Iris pigment epithelial cell (primary cell): ENCODE measurements around the gene PDE4A.
"Not testable (repeated sequence)": the region's sequence is repeated elsewhere in the genome, so short reads cannot be mapped to it uniquely, and the experiment has no call there.

ENCODE experiments used
- DNase-seq: peaks from one replicate; pipeline ENCODE4 v3.0.0-alpha.2; 2011; ENCODE audit warnings: low read depth

PDE4A gene

DNA sequence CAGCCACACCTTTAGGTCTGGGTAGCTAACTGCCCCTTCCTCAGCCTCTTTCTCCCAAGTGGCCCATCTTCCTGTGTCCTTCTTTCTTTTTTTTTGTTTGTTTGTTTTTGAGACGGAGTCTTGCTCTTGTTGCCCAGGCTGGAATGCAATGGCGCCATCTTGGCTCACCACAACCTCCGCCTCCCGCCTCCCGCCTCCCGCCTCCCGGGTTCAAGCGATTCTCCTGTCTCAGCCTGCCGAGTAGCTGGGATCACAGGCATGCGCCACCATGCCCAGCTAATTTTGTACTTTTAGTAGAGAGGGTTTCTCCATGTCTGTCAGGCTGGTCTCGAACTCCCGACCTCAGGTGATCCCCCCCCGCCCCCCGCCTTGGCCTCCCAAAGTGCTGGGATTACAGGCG lies 41.7 kb downstream of the PDE4A start:
- not testable (repeated sequence) for DNase-seq

DNA sequence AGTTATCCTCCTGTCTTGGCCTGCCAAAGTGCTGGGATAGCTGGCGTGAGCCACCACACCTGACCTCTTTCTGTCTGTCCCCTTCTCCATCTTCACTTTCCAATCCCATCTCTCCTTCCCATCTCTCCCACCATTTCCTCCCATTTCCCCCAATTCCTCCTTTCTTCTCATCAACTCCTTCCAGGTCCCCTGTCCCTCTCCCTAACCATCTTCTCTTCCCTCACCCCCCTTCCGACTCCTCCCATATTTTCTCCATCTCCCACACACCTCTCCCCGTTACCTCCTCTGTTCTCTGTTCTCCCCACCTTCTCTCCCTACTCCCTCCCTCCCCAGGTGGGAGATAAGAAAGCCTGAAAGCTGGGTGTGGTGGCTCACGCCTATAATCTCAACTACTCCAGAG lies 42.2 kb downstream of the PDE4A start:
- no peak for DNase-seq

DNA sequence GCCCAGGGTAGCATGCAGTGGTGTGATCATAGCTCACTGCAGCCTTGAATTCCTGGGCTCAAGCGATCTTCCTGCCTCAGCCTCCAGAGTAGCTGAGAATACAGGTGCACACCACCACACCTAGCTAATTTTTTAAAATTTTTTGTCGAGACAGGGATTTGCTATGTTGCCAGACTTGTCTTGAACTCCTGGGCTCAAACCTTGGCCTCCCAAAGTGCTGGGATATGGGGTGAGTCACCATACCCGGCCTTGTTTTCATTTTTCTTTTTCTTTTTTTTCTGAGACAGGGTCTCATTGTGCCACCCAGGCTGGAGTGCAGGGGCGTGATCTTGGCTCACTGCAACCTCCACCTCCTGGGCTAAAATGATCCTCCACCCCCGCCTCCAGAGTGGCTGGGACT lies 44.1 kb downstream of the PDE4A start:
- DNase-seq = no peak

DNA sequence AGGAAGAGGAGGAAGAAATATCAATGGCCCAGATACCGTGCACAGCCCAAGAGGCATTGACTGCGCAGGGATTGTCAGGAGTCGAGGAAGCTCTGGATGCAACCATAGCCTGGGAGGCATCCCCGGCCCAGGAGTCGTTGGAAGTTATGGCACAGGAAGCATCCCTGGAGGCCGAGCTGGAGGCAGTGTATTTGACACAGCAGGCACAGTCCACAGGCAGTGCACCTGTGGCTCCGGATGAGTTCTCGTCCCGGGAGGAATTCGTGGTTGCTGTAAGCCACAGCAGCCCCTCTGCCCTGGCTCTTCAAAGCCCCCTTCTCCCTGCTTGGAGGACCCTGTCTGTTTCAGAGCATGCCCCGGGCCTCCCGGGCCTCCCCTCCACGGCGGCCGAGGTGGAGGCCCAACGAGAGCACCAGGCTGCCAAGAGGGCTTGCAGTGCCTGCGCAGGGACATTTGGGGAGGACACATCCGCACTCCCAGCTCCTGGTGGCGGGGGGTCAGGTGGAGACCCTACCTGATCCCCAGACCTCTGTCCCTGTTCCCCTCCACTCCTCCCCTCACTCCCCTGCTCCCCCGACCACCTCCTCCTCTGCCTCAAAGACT lies 46.9 kb downstream of the PDE4A start:
- DNase-seq = no peak

DNA sequence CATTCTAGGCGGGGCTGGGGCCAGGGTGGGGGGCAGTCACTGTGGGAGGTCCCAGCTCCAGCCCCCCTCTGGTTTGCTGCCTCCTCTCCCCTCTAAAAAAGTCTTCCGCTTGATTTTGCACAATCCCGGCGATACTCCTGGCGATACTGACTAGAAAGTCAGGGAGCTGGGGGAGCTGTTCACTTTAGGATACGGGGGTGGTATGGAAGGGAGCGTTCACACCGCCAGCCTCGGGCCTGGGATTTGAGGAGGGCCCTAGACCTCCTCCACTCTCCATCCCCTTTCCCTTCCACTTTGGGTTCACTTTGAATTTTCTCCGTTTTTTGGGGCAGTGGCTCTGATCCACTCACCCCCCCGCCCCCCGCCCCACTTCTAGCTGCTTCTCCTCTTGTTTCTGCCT lies 47.8 kb downstream of the PDE4A start:
- DNase-seq = no peak

DNA sequence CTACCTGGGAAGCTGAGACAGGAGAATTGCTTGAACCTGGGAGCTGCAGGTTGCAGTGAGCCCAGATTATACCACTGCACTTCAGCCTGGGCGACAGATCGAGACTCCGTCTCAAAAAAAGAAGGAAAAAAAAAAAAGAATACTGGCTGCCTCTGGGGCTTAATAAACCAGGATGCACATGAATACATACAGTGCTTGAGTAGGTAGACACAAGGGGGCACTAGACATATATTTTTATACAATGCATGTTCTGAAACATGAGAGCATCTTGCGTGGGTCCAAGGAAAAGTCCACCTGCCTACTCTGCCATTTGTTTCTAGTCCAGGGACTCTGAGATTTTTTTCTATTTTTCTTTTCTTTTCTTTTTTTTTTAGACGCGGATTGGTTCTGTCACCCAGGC lies 51.6 kb downstream of the PDE4A start:
- peak; percentile 43 for DNase-seq

DNA sequence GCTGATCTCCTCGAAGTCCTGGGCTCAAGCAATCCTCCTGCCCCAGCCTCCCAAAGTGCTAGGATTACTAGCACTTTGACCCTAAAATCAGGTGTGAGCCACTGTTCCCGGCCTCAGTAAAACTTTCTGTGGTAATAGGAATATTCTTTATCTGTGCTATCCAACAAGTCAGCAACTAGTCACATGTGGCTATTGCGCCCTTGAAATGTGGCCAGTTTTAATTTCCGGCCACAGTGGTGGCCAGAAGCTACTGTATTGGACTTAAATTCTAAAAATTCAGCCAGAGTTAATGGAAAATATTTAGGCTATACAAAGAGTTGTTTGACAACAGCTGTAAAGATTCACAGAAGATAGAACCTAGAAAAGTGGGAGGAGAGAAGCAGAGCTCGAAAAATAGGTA lies 52.9 kb downstream of the PDE4A start:
- no peak for DNase-seq

DNA sequence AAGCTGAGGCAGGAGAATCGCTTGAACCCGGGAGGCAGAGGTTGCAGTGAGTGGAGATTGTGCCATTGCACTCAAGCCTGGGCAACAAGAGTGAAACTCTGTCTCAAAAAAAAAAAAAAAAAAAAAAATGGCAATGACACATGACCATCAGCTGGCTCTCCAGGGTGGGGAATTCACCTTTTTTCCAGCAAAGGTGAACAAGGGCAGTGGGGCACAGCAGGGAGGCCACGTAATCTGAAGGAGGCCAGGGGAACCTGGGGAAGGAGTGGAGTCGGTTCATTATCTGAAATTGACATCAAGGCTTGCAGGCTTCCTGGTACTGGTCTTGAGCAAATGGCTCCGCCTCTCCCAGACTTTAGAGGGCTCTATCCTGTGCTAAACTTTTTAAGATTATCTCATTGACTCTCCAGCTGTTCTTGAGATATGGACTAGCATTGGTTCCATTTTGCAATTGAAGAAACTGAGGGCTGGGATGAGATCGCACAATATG lies 54.7 kb downstream of the PDE4A start:
- DNase-seq = no peak

DNA sequence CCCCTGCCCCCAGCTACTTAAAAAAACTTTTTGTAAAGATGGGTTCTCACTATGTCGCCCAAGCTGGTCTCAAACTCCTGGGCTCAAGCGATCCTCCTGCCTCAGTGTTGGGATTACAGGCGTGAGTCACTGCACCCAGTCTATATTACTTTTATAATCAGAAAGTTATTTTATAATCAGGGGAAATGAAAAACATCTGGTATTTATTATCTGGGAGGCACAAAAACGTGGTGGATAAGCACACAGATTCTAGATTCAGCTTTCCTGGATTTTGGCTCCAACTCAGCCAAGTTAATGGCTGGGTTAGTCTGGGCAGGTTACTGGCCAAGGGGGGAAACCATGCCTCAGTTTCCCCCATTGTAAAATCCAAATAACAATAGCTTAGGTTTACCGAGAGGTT lies 58.1 kb downstream of the PDE4A start:
- peak; percentile 7 for DNase-seq

DNA sequence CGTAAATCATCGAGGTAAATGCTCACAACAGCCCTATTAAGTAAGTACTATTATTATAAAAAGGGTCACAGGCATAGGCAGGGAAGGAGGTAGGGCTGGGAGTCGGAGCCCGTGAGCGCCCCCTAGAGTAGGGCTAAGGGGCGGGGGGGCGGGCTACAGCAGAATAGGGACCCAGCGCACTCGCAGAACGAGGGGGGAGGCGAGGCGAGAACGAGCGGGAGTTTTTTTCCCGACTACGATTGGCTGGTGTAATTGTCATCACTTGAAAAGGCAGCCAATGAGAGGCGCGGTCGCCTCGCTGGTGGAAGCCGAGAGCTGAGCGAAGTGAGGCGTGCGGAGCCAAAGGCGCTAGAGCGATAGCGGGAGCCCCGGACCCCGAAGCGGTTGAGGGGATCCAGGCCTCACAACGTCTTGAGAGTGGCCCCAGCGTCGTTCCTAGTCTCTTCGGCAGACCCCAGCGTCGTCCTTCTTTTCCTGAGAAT lies 58.6 kb downstream of the PDE4A start:
- DNase-seq = peak; percentile 85

DNA sequence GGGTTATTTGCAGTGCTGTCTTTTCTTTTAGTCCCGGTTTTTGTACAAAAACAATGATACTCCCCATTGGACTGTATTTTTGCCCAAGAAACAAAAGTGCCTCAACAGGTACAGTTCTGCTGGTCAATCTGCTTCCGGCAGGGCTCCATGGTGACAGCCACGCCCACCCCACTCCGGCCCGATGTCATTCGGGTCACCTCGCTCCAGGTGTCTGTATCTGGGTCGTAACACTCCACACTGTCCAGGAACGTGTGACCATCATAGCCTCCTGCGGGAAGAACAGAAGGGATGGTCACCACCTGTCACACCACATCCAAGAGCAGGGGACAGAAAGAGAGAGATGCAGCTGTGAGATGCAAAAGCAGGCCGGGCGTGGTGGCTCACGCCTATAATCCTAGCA lies 66.2 kb downstream of the PDE4A start:
- DNase-seq = no peak

DNA sequence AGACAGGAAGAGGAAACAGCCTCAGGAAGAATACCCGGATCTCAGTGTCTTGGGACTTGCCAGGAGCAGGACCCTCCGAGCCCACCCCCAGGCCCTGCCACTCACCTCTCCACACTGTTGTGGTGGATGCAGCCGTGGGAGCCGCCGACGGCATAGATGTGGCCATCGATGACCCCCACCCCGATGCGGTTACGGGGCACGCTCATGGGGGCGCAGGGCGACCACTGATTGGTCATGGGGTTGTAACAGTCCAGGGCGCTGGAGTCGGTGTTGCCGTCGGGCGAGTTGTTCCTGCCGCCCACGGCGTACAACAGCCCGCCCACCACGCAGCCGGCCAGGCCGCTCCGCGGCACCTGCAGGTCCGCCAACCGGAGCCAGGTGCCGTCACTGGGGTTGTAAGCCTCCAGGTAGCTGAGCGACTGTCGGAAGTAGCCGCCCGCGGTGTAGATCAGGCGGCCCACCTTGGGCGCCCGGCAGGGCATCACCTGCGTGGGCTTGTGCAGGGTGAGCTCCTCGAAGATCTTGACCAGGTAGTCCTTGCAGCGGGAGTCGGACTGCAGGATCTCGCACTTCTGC lies 71.2 kb downstream of the PDE4A start:
- no peak for DNase-seq

DNA sequence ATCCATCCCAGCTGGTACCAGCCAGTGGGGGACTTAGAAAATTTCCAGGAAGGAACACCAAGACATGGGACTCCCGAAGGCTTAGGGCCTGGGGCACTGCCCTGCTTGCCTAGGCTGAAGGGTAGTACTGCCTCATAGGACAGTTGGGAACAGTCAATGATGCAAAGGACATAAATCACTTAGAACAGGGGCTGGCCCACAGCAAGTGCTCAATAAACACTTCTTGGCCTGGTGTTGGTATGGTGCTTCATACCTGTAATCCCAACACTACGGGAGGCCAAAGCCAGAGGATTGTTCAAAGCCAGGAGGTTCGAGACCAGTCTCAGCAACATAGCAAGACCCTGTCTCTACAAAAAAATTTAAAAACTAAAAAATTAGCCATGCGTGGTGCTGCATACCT lies 77.0 kb downstream of the PDE4A start:
- no peak for DNase-seq

DNA sequence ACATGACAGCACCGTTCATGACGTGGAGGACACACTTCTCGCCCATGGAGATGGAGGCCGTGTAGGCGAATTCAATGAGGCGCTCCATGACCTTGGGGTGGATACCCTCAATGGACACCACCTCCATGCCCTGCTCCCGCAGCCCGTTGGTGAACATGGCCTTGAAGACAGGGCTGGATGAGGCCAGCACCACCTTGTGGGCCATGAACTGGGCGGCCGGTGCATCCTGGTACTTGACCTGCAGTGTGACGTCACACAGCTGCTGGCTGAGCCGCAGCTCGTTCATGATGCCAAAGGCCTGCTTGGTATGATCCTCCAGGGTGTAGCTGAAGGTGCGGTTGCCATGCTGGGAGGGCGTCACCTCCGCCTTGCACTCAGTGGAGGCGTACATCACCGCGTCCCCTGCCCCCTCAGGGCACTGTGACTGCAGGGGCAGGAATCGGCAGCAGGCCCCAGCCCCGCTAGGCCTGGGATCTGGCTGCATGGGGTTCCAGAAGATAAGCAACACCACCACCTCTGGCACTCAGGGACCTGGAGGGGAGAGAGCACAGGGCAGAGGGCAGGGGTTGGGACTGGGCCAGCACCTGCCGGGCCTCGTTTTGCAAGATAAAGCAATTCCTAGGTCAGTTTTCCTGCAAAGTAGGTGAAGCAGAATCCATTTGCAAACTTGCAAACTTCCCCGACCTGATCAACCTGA lies 79.4 kb downstream of the PDE4A start:
- no peak for DNase-seq

DNA sequence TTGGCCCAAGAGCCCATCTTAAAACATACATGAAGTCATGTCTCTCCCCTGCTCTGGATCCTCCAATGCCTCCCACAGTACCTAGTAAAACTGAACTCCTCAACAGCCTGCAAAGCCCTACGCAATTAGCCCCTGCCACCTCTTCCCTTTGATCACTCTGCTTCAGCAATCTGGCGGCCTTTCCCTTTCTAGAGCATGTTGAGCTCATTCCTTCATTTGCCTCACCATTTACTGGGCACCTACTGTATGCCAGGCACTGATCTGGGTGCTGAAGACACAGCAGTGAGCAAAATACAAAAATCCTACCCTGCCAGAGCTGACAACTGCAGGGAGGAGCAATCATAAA lies 79.9 kb downstream of the PDE4A start:
- DNase-seq = no peak

DNA sequence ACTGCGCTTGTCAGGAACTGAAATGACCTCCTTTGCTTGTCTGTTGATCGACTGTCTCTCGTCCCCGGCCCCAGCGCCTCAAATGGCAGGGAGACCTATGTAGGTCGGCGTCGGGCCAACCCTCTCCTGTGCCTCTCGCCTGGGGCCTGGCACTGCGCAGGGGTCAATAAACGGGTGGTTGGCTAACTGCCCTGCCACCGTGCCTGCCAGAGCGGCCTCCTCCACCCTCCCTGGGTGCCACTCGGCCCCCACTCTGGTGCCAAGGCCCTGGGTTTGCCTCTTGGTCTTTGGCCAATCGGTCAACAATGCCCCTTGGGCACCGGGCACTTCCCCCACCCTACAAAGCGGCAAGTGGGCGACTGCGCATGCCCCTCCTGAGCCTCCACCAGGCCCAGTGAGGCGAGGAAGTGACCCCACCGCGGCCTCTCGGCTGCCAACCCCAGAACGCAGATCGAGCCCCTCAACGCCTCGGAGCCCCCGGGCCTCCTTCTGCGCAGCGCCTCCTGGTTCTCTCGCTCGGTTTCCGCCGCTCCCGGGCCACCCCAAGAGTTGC lies 81.7 kb downstream of the PDE4A start:
- peak; percentile 24 for DNase-seq

DNA sequence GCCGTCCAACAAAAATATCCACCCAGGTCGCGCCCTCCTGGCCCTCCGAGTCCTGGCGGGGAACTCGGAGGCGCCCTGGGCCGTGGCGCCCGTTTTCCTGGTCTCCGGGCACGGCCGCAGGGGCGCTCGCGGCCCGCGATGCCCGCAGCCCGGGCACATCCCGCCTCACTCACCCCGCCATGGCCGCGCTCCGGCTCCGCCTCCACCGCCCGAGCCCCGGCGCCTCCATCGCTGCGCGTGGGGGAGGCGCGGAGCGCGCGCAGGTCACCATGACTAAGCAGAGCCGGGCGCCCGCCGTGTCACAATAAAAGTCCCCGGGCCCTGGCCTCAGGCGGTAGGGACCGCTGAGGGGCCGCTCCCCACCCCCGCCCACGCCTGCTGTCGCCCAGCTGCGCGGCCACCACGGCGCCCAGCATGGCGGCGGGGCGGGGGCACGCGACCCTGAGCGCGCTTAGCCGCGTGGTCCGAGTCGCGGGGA lies 82.2 kb downstream of the PDE4A start:
- DNase-seq = peak; percentile 84

DNA sequence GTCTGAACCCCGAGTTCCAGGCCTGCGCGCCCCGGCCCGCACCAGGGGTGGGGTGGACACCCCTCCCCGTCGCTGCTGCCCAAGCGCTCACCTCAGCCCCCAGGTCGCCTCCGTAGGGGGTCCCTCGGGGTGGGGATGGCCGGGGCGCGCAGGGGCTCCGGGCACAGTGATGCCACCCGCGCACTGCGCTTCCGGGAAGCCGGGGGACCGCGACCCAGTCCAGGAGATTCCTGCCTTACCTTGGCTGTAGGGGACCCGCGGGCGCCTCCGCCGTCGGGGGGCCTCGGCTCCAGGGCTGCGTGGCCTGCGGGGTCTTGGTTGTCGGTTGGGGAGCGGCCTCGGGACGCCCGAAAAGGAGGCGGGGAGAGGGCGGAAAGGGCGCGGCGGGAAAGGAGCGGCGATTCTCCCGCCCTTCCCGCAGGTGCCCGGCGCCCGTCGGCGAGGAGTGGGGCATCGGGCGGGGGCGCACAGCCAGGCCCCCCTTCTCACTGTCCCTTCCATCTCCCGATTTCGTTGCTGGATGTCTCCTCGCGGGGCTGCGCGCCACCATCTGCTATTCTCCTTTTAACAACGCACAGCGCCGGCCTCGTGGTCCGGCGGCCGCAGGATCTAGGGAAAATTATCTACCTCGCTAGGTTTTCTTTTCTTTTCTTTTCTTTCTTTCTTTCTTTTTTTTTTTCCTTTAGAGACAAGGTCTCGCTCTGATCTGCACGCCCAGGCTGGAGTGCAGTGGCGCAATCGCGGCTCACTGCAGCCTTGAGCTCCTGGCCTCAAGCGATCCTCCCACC lies 82.9 kb downstream of the PDE4A start, which contains the start of gene KEAP1:
Gene KEAP1, minus strand, starts transcription at position 355 of the 788 bp plus-strand sequence. CDS start 3,323 bp downstream, outside the sequence.
- peak; percentile 30 for DNase-seq

DNA sequence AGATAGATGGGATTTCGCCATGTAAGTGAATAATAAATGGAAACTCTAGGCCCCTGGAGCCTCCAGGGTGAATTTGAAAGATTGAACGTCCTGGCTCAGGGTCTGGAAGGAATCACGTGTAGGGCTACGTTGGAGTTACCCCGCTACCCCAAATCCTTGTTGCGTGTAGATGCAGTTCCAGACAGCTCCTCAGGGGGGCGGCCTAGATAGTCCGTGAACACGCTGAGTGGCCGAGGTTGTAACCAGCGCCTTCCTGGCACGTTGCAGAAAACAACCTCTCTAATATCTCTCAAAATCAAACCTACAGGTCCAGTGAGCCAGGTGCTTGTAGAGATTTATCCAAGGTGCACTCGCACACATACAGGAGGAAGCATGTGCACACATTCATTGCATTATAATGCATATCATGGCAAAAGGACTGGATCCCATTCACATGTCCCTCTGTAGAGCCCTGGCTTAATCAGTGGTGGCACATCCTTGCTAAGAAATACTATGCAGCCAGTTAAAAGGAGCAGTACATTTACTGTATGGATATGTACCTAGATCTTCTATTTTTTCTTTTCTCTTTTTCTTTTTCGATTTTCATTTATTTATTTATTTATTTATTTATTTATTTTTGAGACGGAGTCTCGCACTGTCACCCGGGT lies 85.4 kb downstream of the PDE4A start:
- DNase-seq = peak; percentile 68

DNA sequence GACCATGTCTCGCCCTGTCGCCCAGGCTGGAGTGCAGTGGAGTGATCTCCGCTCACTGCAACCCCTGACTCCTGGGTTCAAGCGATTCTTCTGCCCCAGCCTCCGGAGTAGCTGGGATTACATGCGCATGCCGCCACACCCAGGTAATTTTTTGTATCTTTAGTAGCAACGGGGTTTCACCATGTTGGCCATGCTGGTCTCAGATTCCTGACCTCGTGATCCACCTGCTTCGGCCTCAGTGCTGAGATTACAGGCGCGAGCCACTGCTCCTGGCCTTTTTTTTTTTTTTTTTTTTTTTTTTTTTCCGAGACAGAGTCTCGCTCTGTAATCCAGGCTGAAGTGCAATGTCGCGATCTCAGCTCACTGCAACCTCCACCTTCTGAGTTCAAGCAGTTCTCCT lies 87.7 kb downstream of the PDE4A start:
- no peak for DNase-seq

DNA sequence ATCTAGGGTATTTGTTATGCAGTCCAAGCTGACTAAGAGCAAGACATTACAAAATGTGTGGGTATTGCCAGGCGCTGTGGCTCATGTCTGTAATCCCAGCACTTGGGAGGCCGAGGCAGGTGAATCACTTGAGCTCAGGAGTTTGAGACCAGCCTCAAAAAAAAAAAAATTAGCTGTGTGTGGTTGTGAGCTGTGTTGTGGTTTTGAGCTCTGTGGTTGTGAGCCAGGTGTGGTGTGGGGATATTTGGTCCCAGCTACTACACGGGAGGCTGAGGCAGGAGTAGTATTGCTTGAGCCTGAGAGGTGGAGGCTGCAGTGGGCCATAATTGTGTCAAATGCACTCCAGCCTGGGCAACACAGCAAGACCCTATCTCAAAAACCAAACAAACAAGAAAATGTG lies 88.4 kb downstream of the PDE4A start:
- no peak for DNase-seq
